Lower leg skin (tissue), 4 donors: ENCODE results near the gene C12orf43. TPM values are rescaled to one million over a fixed set of nuclear protein-coding genes. Genes with fewer than 3 reads are reported as not detected.

ENCODE experiments used
- DNase-seq, 2 donors: peaks; one replicate each; pipeline ENCODE4 v3.0.0-alpha.2; 2019; ENCODE audit warnings: low spot score in 2 of 2
- H3K4me3 ChIP-seq: fragments of 200-600 bp; sonication (generic); 2 replicates; pipeline ENCODE4 v1.5.1; 2017; ENCODE audit warnings: mild to moderate bottlenecking, low read depth; ENCODE audit not compliant: poor library complexity, severe bottlenecking
- CTCF ChIP-seq, 3 donors: fragments of 450-650 bp; IDR thresholded peaks; one replicate each; pipeline ENCODE4 v1.5.1; 2016; ENCODE audit warnings: antibody characterized with exemption in 3 of 3, mild to moderate bottlenecking in 3 of 3, moderate library complexity in 2 of 3
- POLR2A ChIP-seq, 2 donors: fragments of 450-650 bp; IDR thresholded peaks; one replicate each; pipeline ENCODE4 v1.6.1; 2016 to 2017; ENCODE audit warnings: antibody characterized with exemption in 2 of 2, mild to moderate bottlenecking in 1 of 2, moderate library complexity in 1 of 2
- WGBS, 2 donors: methylation state at CpG; one replicate each; pipeline ENCODE4 v1.1.5; 2018; 5-methylcytosine and 5-hydroxymethylcytosine counted together
- intact Hi-C: fragments of 100-400 bp; cut with DNase I; formaldehyde crosslinking; loops from one replicate; pipeline ENCODE4 v1.15.0; 2023; ENCODE audit warnings: low total_unique reads
- total RNA-seq, 4 donors: library from RNA; depleted of rRNA; stranded (reverse); fragments of >200 nt; gene quantifications; one replicate each; pipeline ENCODE4 v1.1.0, GENCODE V29; 2016

The C12orf43 gene
- total RNA-seq, 4 donors from 2014 or later, result 4.3 to 8.9 (median 6.1) TPM

GRCh38 chr12:121004253-121004815 lies 12.0 kb downstream of the C12orf43 start:
- no peak for DNase-seq
- no peak overlapping the region for H3K4me3 ChIP-seq
- TF ChIP-seq CTCF (IDR thresholded peaks at IDR 0.05) (no peak), POLR2A (IDR thresholded peaks at IDR 0.05) (no peak)
- intact Hi-C loops, result no loop called here
- 94% methylated on average over 15 to 16 of the region's 16 CpGs for WGBS, 2 donors

GRCh38 chr12:121003650-121004049 lies 12.6 kb downstream of the C12orf43 start:
- no peak overlapping the region for H3K4me3 ChIP-seq
- WGBS, 2 donors, result 76 to 80% methylated on average over 4 of the region's 4 CpGs
- DNase-seq, result no peak
- TF ChIP-seq CTCF (IDR thresholded peaks at IDR 0.05), result no peak
- TF ChIP-seq POLR2A (IDR thresholded peaks at IDR 0.05), result no peak
- intact Hi-C loops, result no loop called here

GRCh38 chr12:121001841-121002483 lies 14.3 kb downstream of the C12orf43 start:
- 88 to 93% methylated on average over 10 to 16 of the region's 16 CpGs for WGBS, 2 donors
- no peak for DNase-seq
- no peak overlapping the region for H3K4me3 ChIP-seq
- intact Hi-C loops, result no loop called here
- TF ChIP-seq POLR2A (IDR thresholded peaks at IDR 0.05) (no peak), CTCF (IDR thresholded peaks at IDR 0.05) (no peak)

- WGBS, 2 donors, result 83 to 87% methylated on average over 5 to 11 of the region's 11 CpGs
- intact Hi-C loops, result no loop called here
- H3K4me3 ChIP-seq, result no peak overlapping the region
- TF ChIP-seq CTCF (IDR thresholded peaks at IDR 0.05), result no peak
- no peak for TF ChIP-seq POLR2A (IDR thresholded peaks at IDR 0.05)
- no peak for DNase-seq
Measured at GRCh38 chr12:121001060-121001459, 15.2 kb downstream of the C12orf43 start.

- DNase-seq, result no peak
- 56 to 64% methylated on average over 11 of the region's 11 CpGs for WGBS, 2 donors
- intact Hi-C loops, result no loop called here
- H3K4me3 ChIP-seq, result no peak overlapping the region
- TF ChIP-seq POLR2A (IDR thresholded peaks at IDR 0.05), result no peak
- no peak for TF ChIP-seq CTCF (IDR thresholded peaks at IDR 0.05)
Measured at GRCh38 chr12:121000530-121000929, 15.8 kb downstream of the C12orf43 start.
